K562 (cell line): ENCODE results near the gene PTBP3. TPM values are rescaled to one million over a fixed set of nuclear protein-coding genes. Genes with fewer than 3 reads are reported as not detected.

ENCODE experiments used
- ATAC-seq: fragments of 200-7000 bp; cut with Tn5 transposase; 3 replicates; pipeline ENCODE4 v1.9.1; 2020; ENCODE audit warnings: moderate library complexity
- BruUV-seq: library from RNA; stranded (reverse); fragments of 400-500 nt; replicated peaks from 2 replicates; lab custom pipeline; 2021; lab: Mats Ljungman, UMichigan
- CTCF ChIA-PET: fragments of 300-600 bp; formaldehyde crosslinking; extraction: SDS; loops from one replicate; lab custom pipeline; 2021; ENCODE audit warnings: low intra/inter-chr PET ratio; lab: Yijun Ruan, JAX
- POLR2A ChIA-PET: fragments of 300-600, 350-650 bp; sonication (Branson Sonifier 250); formaldehyde crosslinking; extraction: SDS; loops from one replicate; lab custom pipeline; 2021; ENCODE audit warnings: antibody characterized with exemption, inconsistent platforms; lab: Yijun Ruan, JAX
- DNase-seq, 4 experiments: peaks; one replicate each; pipeline versions ENCODE4 v3.0.0 to v3.0.0-alpha.2; 2011 to 2018; ENCODE audit warnings: low spot score in 3 of 4, mixed read lengths in 3 of 4; ENCODE audit errors: extremely low read depth in 1 of 4
- FAIRE-seq: peaks from 2 replicates; lab custom pipeline; 2011; peaks lifted over from hg19 to GRCh38; lab: Jason Lieb, UNC
- H2AFZ ChIP-seq: 2 replicates; pipeline ENCODE4 v1.6.0; 2011; ENCODE audit warnings: low read depth, low read length, control low read depth, inconsistent platforms
- H3K27ac ChIP-seq: fragments of 200-600 bp; 3 replicates; pipeline ENCODE4 v1.8.0; 2011; ENCODE audit warnings: low read depth, mild to moderate bottlenecking, control low read depth, inconsistent platforms, low read length, moderate library complexity, mixed read lengths; ENCODE audit errors: extremely low read depth
- H3K27me3 ChIP-seq, 2 experiments: fragments of 300-600 bp in 1 of 2; 2 replicates in 1 of 2; 3 replicates in 1 of 2; pipeline versions ENCODE4 v1.6.0 to v1.8.0; 2011; ENCODE audit warnings: inconsistent platforms in 2 of 2, low read length in 2 of 2, mild to moderate bottlenecking in 1 of 2, mixed read lengths in 1 of 2, moderate library complexity in 1 of 2; ENCODE audit not compliant: control insufficient read depth in 2 of 2, insufficient read depth in 2 of 2
- H3K36me3 ChIP-seq: fragments of 300-600 bp; 3 replicates; pipeline ENCODE4 v1.8.0; 2011; ENCODE audit warnings: mild to moderate bottlenecking, low read length, inconsistent platforms; ENCODE audit not compliant: control insufficient read depth, insufficient read depth
- H3K4me1 ChIP-seq, 2 experiments: fragments of 200-600 bp in 1 of 2; replicated peaks in 1 of 2; 2 replicates in 1 of 2; 3 replicates in 1 of 2; pipeline versions ENCODE4 v1.5.1 to v1.8.0; 2011; ENCODE audit warnings: inconsistent platforms in 2 of 2, low read length in 2 of 2, mild to moderate bottlenecking in 1 of 2, mixed read lengths in 1 of 2, moderate library complexity in 1 of 2; ENCODE audit not compliant: control insufficient read depth in 2 of 2, insufficient read depth in 2 of 2
- H3K4me2 ChIP-seq: 2 replicates; pipeline ENCODE4 v1.6.1; 2011; ENCODE audit warnings: low read length, control low read depth, inconsistent platforms, mixed read lengths; ENCODE audit not compliant: insufficient read depth
- H3K4me3 ChIP-seq: fragments of 200-600 bp; sonication (generic), shearing (Covaris generic); 2 replicates; pipeline ENCODE4 v1.5.1; 2016; ENCODE audit warnings: control low read depth, inconsistent platforms
- H3K79me2 ChIP-seq: fragments of 200-600 bp; 3 replicates; pipeline ENCODE4 v1.8.0; 2011; ENCODE audit warnings: low read length, inconsistent platforms; ENCODE audit not compliant: control insufficient read depth, insufficient read depth
- H3K9ac ChIP-seq, 2 experiments: 2 replicates each; pipeline versions ENCODE4 v1.6.0 to v1.6.1; 2011; ENCODE audit warnings: low read depth in 2 of 2, low read length in 2 of 2, control low read depth in 1 of 2, inconsistent platforms in 1 of 2, mild to moderate bottlenecking in 1 of 2, mixed read lengths in 1 of 2; ENCODE audit not compliant: insufficient read depth in 1 of 2
- H3K9me1 ChIP-seq: one replicate; pipeline ENCODE4 v1.6.0; 2011; ENCODE audit warnings: inconsistent platforms, mild to moderate bottlenecking, low read length, moderate library complexity; ENCODE audit not compliant: control insufficient read depth, insufficient read depth
- H3K9me3 ChIP-seq: replicated peaks from 2 replicates; pipeline ENCODE4 v1.5.1; 2011; ENCODE audit warnings: low read depth, low read length, inconsistent platforms; ENCODE audit not compliant: control insufficient read depth, insufficient read depth
- H4K20me1 ChIP-seq: replicated peaks from 2 replicates; pipeline ENCODE4 v1.6.1; 2011; ENCODE audit warnings: low read length, inconsistent platforms, mixed read lengths; ENCODE audit not compliant: control insufficient read depth, insufficient read depth
- CBX2 ChIP-seq: fragments of 200-600 bp; sonication (generic); IDR thresholded peaks from one replicate; pipeline ENCODE4 v1.6.1; 2012; ENCODE audit warnings: mild to moderate bottlenecking, low read length, inconsistent platforms; ENCODE audit not compliant: insufficient read depth, poor library complexity, severe bottlenecking
- WGBS: fragments of 100-300 bp; shearing (Covaris generic); methylation state at CpG from one replicate; pipeline ENCODE4 v1.1.6; 2016; ENCODE audit warnings: low coverage, mixed read lengths; ENCODE audit not compliant: insufficient coverage; ENCODE audit errors: missing lambda C conversion rate; 5-methylcytosine and 5-hydroxymethylcytosine counted together
- in situ Hi-C: fragments of 300-500 bp; cut with MboI; formaldehyde crosslinking; loops from 4 replicates; pipeline ENCODE4 v1.15.0; 2018; ENCODE audit warnings: inconsistent platforms, mixed read lengths
- intact Hi-C: fragments of 100-400 bp; cut with micrococcal nuclease; formaldehyde crosslinking; loops from 2 replicates; pipeline ENCODE4 v1.14.2; 2022
- polyA plus RNA-seq, 8 experiments: library from polyadenylated mRNA; depleted of rRNA in 4 of 8; stranded (reverse) in 5 of 8; unstranded in 3 of 8; fragments of >200 nt; fragmentation: Nextera tagmentation in 2 of 8; fragmentation: Illumina TruSeq in 1 of 8; extraction: Ambion mirVana in 2 of 8; extraction: Trizol in 1 of 8; gene quantifications; 2 replicates each; pipeline versions ENCODE4 v1.2.1 to v1.2.3, GENCODE V29; 2011 to 2014; ENCODE audit warnings: inconsistent platforms in 1 of 8, missing spikeins in 1 of 8
- total RNA-seq, 7 experiments: library from RNA; depleted of rRNA in 6 of 7; stranded (reverse); fragments of >200 nt in 6 of 7; fragmentation: Illumina TruSeq in 2 of 7; extraction: Trizol in 2 of 7; gene quantifications; 2 replicates each; pipeline versions ENCODE4 v1.2.1 to v1.2.3, GENCODE V29; 2011 to 2021; ENCODE audit warnings: low replicate concordance in 1 of 7
- TF ChIP-seq, protein P1 (sequence below), 2 experiments: fragments of 450-650 bp; IDR thresholded peaks; 2 replicates each; pipeline ENCODE4 v1.6.1; 2018; ENCODE audit warnings: mild to moderate bottlenecking in 2 of 2, low read depth in 1 of 2; ENCODE audit not compliant: partially characterized antibody in 2 of 2

PTBP3 gene
- total and polyA plus RNA-seq, 9 of the 15 experiments (the other 6 are each of a cell fraction or from before 2014, with no cell fraction given): 22.4 to 132 (median 68.0) TPM

GRCh38 chr9:112203536-112203935 is 129.9 kb downstream of the PTBP3 start:
- Histone ChIP-seq H3K4me2 (no peak overlapping the region), H3K4me3 (no peak overlapping the region), H3K4me1 (peaks cover 0 to 3% of the 10 kb centered on the region in 2 experiments; a peak in 3 of 5 replicates), H3K36me3 (peaks cover 10% of the 10 kb centered on the region; the same call in 1 of the 3 replicates), H3K27ac (no peak overlapping the region), H3K27me3 (no peaks in the 10 kb centered on the region), H3K79me2 (no peaks in the 10 kb centered on the region), H3K9me3 (no peaks in the 10 kb centered on the region), H3K9ac (no peak overlapping the region), H2AFZ (no peak overlapping the region), H4K20me1 (no peaks in the 10 kb centered on the region), H3K9me1 (no peaks in the 10 kb centered on the region)
- no TSS peak for BruUV-seq
- TF ChIP-seq CBX2: no peak
- TF ChIP-seq, protein P1, sequence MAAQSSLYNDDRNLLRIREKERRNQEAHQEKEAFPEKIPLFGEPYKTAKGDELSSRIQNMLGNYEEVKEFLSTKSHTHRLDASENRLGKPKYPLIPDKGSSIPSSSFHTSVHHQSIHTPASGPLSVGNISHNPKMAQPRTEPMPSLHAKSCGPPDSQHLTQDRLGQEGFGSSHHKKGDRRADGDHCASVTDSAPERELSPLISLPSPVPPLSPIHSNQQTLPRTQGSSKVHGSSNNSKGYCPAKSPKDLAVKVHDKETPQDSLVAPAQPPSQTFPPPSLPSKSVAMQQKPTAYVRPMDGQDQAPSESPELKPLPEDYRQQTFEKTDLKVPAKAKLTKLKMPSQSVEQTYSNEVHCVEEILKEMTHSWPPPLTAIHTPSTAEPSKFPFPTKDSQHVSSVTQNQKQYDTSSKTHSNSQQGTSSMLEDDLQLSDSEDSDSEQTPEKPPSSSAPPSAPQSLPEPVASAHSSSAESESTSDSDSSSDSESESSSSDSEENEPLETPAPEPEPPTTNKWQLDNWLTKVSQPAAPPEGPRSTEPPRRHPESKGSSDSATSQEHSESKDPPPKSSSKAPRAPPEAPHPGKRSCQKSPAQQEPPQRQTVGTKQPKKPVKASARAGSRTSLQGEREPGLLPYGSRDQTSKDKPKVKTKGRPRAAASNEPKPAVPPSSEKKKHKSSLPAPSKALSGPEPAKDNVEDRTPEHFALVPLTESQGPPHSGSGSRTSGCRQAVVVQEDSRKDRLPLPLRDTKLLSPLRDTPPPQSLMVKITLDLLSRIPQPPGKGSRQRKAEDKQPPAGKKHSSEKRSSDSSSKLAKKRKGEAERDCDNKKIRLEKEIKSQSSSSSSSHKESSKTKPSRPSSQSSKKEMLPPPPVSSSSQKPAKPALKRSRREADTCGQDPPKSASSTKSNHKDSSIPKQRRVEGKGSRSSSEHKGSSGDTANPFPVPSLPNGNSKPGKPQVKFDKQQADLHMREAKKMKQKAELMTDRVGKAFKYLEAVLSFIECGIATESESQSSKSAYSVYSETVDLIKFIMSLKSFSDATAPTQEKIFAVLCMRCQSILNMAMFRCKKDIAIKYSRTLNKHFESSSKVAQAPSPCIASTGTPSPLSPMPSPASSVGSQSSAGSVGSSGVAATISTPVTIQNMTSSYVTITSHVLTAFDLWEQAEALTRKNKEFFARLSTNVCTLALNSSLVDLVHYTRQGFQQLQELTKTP (IDR thresholded peaks at IDR 0.05; ENCODE audit: low read depth in 1 of 2, partially characterized antibody in 2 of 2): peak in 1 of 2 experiments; percentile 80
- 47% methylated on average over 2 of the region's 2 CpGs for WGBS
- ChIA-PET POLR2A (no interaction called here), CTCF (no interaction called here)
- ATAC-seq (no peak), DNase-seq (no peak), FAIRE-seq (no peak)
- intact Hi-C loops: no loop called here
- in situ Hi-C loops: no loop called here
